Suprapubic skin (tissue), 4 donors: ENCODE data around the gene HIGD1A.
A peak's percentile ranks its signal among the peaks of the same experiment; 100 is the strongest.

Experiments
- EP300 ChIP-seq: sonication (generic); formaldehyde crosslinking; IDR thresholded peaks from one replicate; pipeline ENCODE4 v1.6.1; 2017; ENCODE audit warnings: antibody characterized with exemption
- POLR2A ChIP-seq, 2 donors: fragments of 450-650 bp; IDR thresholded peaks; one replicate each; pipeline ENCODE4 v1.6.1; 2017; ENCODE audit warnings: antibody characterized with exemption in 2 of 2, mild to moderate bottlenecking in 2 of 2, moderate library complexity in 2 of 2
- POLR2AphosphoS5 ChIP-seq, 3 donors: sonication (generic); formaldehyde crosslinking; IDR thresholded peaks; one replicate each; pipeline ENCODE4 v1.6.1; 2017; ENCODE audit warnings: antibody characterized with exemption in 3 of 3
- TF ChIP-seq, protein P1 (sequence below), 2 donors: fragments of 200-600 bp in 1 of 2; fragments of 450-650 bp in 1 of 2; sonication (generic) in 1 of 2; IDR thresholded peaks; one replicate each; pipeline ENCODE4 v1.5.1; 2016 to 2019; ENCODE audit warnings: antibody characterized with exemption in 2 of 2, mild to moderate bottlenecking in 1 of 2, moderate library complexity in 1 of 2

DNA sequence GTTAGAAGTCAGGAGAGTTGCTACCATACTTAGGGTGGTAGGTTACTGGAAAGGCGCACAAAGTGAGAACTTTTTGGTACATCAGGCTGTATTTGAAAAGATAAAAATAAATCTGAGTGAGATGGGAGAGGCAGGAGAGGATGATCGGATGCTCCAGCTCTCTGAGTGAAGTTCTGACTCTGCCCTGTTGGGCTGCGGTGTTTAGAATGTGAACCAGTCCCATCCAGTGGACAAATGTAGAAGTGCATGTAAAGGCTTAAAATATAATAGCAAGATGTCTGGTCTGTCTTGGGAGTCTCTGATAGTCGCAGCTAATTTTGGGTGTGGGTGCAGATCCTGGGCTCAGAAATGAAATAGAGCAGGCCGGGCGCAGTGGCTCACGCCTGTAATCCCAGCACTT lies 35.3 kb upstream of the HIGD1A start:
- TF ChIP-seq POLR2A (IDR thresholded peaks at IDR 0.05), result no peak
- TF ChIP-seq, protein P1, sequence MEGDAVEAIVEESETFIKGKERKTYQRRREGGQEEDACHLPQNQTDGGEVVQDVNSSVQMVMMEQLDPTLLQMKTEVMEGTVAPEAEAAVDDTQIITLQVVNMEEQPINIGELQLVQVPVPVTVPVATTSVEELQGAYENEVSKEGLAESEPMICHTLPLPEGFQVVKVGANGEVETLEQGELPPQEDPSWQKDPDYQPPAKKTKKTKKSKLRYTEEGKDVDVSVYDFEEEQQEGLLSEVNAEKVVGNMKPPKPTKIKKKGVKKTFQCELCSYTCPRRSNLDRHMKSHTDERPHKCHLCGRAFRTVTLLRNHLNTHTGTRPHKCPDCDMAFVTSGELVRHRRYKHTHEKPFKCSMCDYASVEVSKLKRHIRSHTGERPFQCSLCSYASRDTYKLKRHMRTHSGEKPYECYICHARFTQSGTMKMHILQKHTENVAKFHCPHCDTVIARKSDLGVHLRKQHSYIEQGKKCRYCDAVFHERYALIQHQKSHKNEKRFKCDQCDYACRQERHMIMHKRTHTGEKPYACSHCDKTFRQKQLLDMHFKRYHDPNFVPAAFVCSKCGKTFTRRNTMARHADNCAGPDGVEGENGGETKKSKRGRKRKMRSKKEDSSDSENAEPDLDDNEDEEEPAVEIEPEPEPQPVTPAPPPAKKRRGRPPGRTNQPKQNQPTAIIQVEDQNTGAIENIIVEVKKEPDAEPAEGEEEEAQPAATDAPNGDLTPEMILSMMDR (IDR thresholded peaks at IDR 0.05), result peak; percentile 70 to 80
- TF ChIP-seq EP300, result no peak
- no peak for TF ChIP-seq POLR2AphosphoS5 (IDR thresholded peaks at IDR 0.05)
